CD8-positive, alpha-beta memory T cell (primary cell): Measurements from ENCODE around the gene PSME4. TPM values are rescaled to one million over a fixed set of nuclear protein-coding genes. Genes with fewer than 3 reads are reported as not detected.
A peak's percentile ranks its signal among the peaks of the same experiment; 100 is the strongest.

Experiments used
- CTCF ChIA-PET: fragments of 350-600 bp; sonication (Branson Sonifier 250); formaldehyde crosslinking; loops from one replicate; lab custom pipeline; 2021; ENCODE audit warnings: antibody characterized with exemption; lab: Charles Lee
- POLR2A ChIA-PET: fragments of 350-600 bp; sonication (Branson Sonifier 250); formaldehyde crosslinking; loops from one replicate; lab custom pipeline; 2021; ENCODE audit warnings: antibody characterized with exemption; lab: Charles Lee
- DNase-seq, 5 donors: peaks; one replicate each; pipeline versions ENCODE4 v3.0.0 to v3.0.0-alpha.2; 2020 to 2022; ENCODE audit warnings: mixed read lengths in 1 of 5
- H3K27ac ChIP-seq: one replicate; pipeline ENCODE4 v1.7.0; 2013; ENCODE audit warnings: low read depth, mild to moderate bottlenecking, low read length, moderate library complexity
- H3K27me3 ChIP-seq: 2 replicates; pipeline ENCODE4 v1.7.0; 2013; ENCODE audit warnings: low read length, mild to moderate bottlenecking; ENCODE audit not compliant: insufficient read depth, poor library complexity, severe bottlenecking
- H3K36me3 ChIP-seq: 2 replicates; pipeline ENCODE4 v1.7.0; 2013; ENCODE audit warnings: mild to moderate bottlenecking, low read length, moderate library complexity; ENCODE audit not compliant: insufficient read depth
- H3K4me1 ChIP-seq: 2 replicates; pipeline ENCODE4 v1.7.0; 2013; ENCODE audit warnings: mild to moderate bottlenecking, low read length, moderate library complexity; ENCODE audit not compliant: insufficient read depth
- H3K4me3 ChIP-seq: 2 replicates; pipeline ENCODE4 v1.7.0; 2013; ENCODE audit warnings: mild to moderate bottlenecking, low read length
- H3K9me3 ChIP-seq: 2 replicates; pipeline ENCODE4 v1.7.0; 2013; ENCODE audit warnings: mild to moderate bottlenecking, low read length
- H3K27ac Mint-ChIP-seq, 8 donors: one replicate each; pipeline ENCODE4 v1.8.0; 2020 to 2021; ENCODE audit warnings: mixed read lengths in 8 of 8, mild to moderate bottlenecking in 6 of 8, inconsistent platforms in 3 of 8, moderate library complexity in 3 of 8
- H3K27me3 Mint-ChIP-seq, 2 donors: one replicate each; pipeline ENCODE4 v1.8.0; 2020 to 2021; ENCODE audit warnings: mixed read lengths in 2 of 2, mild to moderate bottlenecking in 1 of 2, moderate library complexity in 1 of 2
- H3K36me3 Mint-ChIP-seq, 3 donors: one replicate each; pipeline ENCODE4 v1.8.0; 2020 to 2021; ENCODE audit warnings: mixed read lengths in 3 of 3, inconsistent platforms in 1 of 3, mild to moderate bottlenecking in 1 of 3
- H3K4me1 Mint-ChIP-seq, 3 donors: one replicate each; pipeline ENCODE4 v1.8.0; 2020 to 2021; ENCODE audit warnings: mixed read lengths in 3 of 3, inconsistent platforms in 1 of 3, mild to moderate bottlenecking in 1 of 3
- H3K4me3 Mint-ChIP-seq, 7 donors: one replicate each; pipeline ENCODE4 v1.8.0; 2020 to 2021; ENCODE audit warnings: mixed read lengths in 7 of 7, mild to moderate bottlenecking in 6 of 7, moderate library complexity in 4 of 7, inconsistent platforms in 2 of 7
- H3K9me3 Mint-ChIP-seq, 5 donors: one replicate each; pipeline ENCODE4 v1.8.0; 2020 to 2022; ENCODE audit warnings: mixed read lengths in 5 of 5, mild to moderate bottlenecking in 3 of 5, moderate library complexity in 2 of 5, inconsistent platforms in 1 of 5
- polyA plus RNA-seq: library from polyadenylated mRNA; unstranded; fragments of 300-500 nt; fragmentation: Illumina TruSeq; gene quantifications from one replicate; pipeline ENCODE4 v1.2.3, GENCODE V29; 2021
- total RNA-seq, 2 experiments: library from RNA; stranded (reverse); gene quantifications; one replicate each; pipeline ENCODE4 v1.2.3, GENCODE V29; 2021

PSME4 gene
- total and polyA plus RNA-seq, 3 experiments from 2014 or later = 6.2 to 49.9 (median 48.0) TPM

DNA sequence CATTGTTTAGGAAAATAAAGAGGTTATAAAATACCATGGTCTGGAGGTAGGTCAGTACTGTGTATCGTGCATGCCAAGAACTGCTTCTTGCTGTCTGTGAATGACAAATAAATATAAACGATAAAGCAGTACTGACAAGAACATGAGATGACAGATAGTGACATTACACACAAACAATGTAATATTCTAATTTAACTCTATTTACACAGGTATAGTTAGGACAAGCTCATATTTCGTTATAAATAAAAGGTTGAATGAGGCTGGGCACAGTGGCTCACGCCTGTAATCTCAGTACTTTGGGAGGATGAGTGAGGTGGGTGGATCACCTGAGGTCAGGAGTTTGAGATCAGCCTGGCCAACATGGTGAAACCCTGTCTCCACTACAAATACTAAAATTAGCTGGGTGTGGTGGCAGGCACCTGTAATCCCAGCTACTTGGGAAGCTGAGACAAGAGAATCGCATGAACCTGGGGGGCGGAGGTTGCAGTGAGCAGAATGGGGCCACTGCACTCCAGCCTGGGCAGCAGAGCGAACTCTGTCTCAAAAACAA lies 96.3 kb downstream of the PSME4 start:
- no peak for DNase-seq
- Mint-ChIP-seq H3K27ac (peak overlapping the region in 2 of 8 donors; percentile 21 to 27), H3K27me3 (peaks cover 0 to 2% of the 10 kb centered on the region in 2 donors), H3K36me3 (peaks cover 11 to 65% (median 20%) of the 10 kb centered on the region in 3 donors), H3K4me1 (no peaks in the 10 kb centered on the region), H3K4me3 (no peak overlapping the region), H3K9me3 (no peaks in the 10 kb centered on the region)
- Histone ChIP-seq H3K27me3 (no peaks in the 10 kb centered on the region), H3K27ac (no peak overlapping the region), H3K9me3 (no peaks in the 10 kb centered on the region), H3K36me3 (peaks cover 25% of the 10 kb centered on the region), H3K4me1 (no peaks in the 10 kb centered on the region), H3K4me3 (no peak overlapping the region)
- POLR2A ChIA-PET = no interaction called here
- CTCF ChIA-PET = no interaction called here

DNA sequence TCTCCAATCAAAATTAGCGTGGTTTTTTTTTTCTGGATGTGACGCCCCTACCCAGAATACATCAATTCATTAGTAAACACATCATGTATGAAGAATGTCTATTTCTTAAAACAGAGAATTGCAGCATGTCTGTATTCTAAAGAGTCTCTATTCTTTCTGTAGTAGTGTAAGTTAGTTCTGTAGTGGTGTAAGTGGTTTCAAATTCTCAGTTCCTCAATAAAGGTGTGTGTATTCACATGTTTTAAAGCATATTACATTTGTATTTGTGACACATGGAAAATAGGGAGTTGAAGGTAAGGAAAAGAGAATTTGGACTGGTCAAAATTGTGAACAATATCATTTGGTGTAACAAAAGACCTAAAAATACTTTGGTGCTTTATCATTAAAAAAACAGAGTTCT lies 103.0 kb downstream of the PSME4 start:
- H3K36me3 Mint-ChIP-seq = peaks cover 6 to 69% (median 18%) of the 10 kb centered on the region in 3 donors
- H3K4me3 Mint-ChIP-seq = no peak overlapping the region
- no peak overlapping the region for H3K27ac ChIP-seq
- DNase-seq = no peak
- POLR2A ChIA-PET = no interaction called here
- no peaks in the 10 kb centered on the region for H3K9me3 ChIP-seq
- H3K36me3 ChIP-seq = peaks cover 23% of the 10 kb centered on the region
- no peak overlapping the region for H3K27ac Mint-ChIP-seq
- peaks cover 0 to 2% of the 10 kb centered on the region in 2 donors for H3K27me3 Mint-ChIP-seq
- peaks cover 1% of the 10 kb centered on the region for H3K4me1 ChIP-seq
- CTCF ChIA-PET = no interaction called here
- no peak overlapping the region for H3K4me3 ChIP-seq
- H3K9me3 Mint-ChIP-seq = no peaks in the 10 kb centered on the region
- H3K27me3 ChIP-seq = no peaks in the 10 kb centered on the region
- H3K4me1 Mint-ChIP-seq = peaks cover 0 to 5% (median under 1%) of the 10 kb centered on the region in 3 donors

DNA sequence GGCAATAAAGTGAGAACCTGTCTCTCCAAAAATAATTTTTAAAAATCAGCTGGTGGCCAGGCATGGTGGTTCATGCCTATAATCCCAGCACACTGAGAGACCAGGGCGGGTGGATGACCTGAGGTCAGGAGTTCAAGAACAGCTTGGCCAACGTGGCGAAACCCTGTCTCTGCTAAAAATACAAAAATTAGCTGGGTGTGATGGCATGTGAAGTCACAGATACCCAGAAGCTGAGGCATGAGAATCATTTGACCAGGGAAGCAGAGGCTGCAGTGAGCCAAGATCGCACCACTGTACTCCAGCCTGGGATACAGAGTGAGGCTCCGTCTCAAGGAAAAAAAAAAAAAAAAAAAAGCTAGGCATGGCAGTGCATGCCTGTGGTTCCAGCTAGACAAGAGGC lies 103.6 kb downstream of the PSME4 start:
- H3K9me3 ChIP-seq = no peaks in the 10 kb centered on the region
- H3K4me3 ChIP-seq = no peak overlapping the region
- H3K36me3 ChIP-seq = peaks cover 23% of the 10 kb centered on the region
- Mint-ChIP-seq H3K4me1 (peaks cover 0 to 9% (median 4%) of the 10 kb centered on the region in 3 donors), H3K9me3 (no peaks in the 10 kb centered on the region), H3K27me3 (peaks cover 0 to 2% of the 10 kb centered on the region in 2 donors), H3K4me3 (no peak overlapping the region), H3K36me3 (peaks cover 6 to 72% (median 20%) of the 10 kb centered on the region in 3 donors), H3K27ac (peak overlapping the region in 1 of 8 donors; percentile 50)
- DNase-seq = no peak
- H3K27me3 ChIP-seq = no peaks in the 10 kb centered on the region
- H3K27ac ChIP-seq = no peak overlapping the region
- POLR2A ChIA-PET = no interaction called here
- CTCF ChIA-PET = no interaction called here
- H3K4me1 ChIP-seq = peaks cover 7% of the 10 kb centered on the region

DNA sequence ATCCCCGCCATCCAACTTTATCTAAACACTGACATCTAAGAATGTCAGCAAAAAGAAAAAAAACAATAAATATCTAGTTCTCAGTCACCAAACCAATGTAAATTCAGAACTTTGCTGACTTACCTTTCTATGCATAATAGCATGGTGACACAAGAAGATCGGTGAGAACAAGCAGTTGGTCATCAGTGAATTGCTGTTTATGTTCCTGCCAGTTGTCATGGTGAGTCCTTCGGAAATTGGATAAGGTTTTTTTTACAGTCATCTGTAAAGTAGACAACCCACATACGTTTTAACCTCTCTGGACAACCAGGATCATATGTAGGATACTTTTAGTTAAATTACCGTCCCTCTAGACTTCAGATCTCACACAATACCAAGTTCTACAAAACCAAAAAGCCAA lies 104.8 kb downstream of the PSME4 start:
- H3K4me1 Mint-ChIP-seq = peaks cover 0 to 9% (median 8%) of the 10 kb centered on the region in 3 donors
- Histone ChIP-seq H3K36me3 (peaks cover 23% of the 10 kb centered on the region), H3K27ac (no peak overlapping the region), H3K9me3 (no peaks in the 10 kb centered on the region), H3K4me1 (peaks cover 7% of the 10 kb centered on the region), H3K27me3 (no peaks in the 10 kb centered on the region), H3K4me3 (no peak overlapping the region)
- H3K4me3 Mint-ChIP-seq = no peak overlapping the region
- peak overlapping the region in 2 of 8 donors; percentile 2 to 7 for H3K27ac Mint-ChIP-seq
- no peak for DNase-seq
- ChIA-PET POLR2A (no interaction called here), CTCF (no interaction called here)
- H3K27me3 Mint-ChIP-seq = peaks cover 0 to 2% of the 10 kb centered on the region in 2 donors
- no peaks in the 10 kb centered on the region for H3K9me3 Mint-ChIP-seq
- peaks cover 6 to 69% (median 22%) of the 10 kb centered on the region in 3 donors for H3K36me3 Mint-ChIP-seq

DNA sequence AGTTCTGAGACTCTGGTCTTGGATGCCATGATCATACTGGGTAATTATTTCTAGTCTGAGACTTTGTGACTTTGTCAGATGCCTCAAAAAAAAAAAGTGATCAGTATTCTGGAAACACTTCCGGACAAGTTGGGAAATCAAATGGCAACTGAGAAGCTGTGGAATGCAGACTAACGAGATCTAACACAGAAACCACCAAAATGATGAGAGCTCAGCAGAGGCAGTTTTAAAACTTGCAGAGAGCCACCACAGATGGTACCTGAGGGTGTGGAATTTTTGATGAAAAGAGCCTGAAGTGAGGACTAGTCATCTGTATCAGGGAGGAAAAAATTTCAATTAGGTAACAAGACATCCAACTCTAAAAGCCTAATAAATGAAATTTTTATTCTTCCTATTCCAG lies 105.5 kb downstream of the PSME4 start:
- CTCF ChIA-PET = no interaction called here
- Histone ChIP-seq H3K4me3 (no peak overlapping the region), H3K27me3 (no peaks in the 10 kb centered on the region), H3K4me1 (peaks cover 7% of the 10 kb centered on the region), H3K36me3 (peaks cover 23% of the 10 kb centered on the region), H3K9me3 (no peaks in the 10 kb centered on the region), H3K27ac (no peak overlapping the region)
- Mint-ChIP-seq H3K4me1 (peaks cover 0 to 9% (median 8%) of the 10 kb centered on the region in 3 donors), H3K4me3 (no peak overlapping the region), H3K27me3 (no peaks in the 10 kb centered on the region), H3K36me3 (peaks cover 6 to 76% (median 25%) of the 10 kb centered on the region in 3 donors), H3K9me3 (no peaks in the 10 kb centered on the region), H3K27ac (peak overlapping the region in 1 of 8 donors; percentile 76)
- POLR2A ChIA-PET = no interaction called here
- DNase-seq = no peak

DNA sequence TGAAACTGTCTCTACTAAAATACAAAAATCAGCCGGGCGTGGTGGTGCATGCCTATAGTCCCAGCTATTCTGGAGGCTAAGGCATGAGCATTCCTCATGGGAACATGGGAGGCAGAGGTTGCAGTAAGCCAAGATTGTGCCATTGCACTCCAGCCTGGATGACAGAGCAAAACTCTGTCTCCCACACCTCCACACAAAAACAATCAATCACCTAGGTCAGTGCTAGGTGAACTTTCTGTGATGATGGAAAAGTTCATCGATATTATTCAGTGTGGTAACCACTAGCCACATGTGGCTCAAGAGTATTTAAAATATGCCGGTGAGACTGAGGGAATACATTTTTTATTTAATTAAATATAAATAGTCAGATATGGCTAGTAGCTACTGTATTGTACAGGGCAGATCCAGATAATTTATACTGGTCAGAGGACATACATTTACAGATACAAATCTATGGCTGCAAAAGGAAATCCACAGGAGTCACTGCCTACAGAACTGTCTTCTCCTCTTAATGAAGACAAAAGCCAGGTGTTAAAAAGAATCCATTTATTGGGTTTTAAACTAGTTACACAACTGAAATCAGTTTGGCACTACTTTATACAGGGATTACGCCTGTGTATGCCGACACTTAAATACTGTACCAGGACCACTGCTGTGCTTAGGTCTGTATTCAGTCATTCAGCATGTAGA lies 107.1 kb downstream of the PSME4 start:
- Histone ChIP-seq H3K9me3 (no peaks in the 10 kb centered on the region), H3K27ac (no peak overlapping the region), H3K4me1 (peaks cover 7% of the 10 kb centered on the region), H3K27me3 (no peaks in the 10 kb centered on the region), H3K36me3 (peaks cover 15% of the 10 kb centered on the region), H3K4me3 (no peak overlapping the region)
- Mint-ChIP-seq H3K27ac (no peak overlapping the region), H3K4me1 (peaks cover 0 to 9% (median 8%) of the 10 kb centered on the region in 3 donors), H3K4me3 (no peak overlapping the region), H3K36me3 (peaks cover 6 to 72% (median 23%) of the 10 kb centered on the region in 3 donors), H3K9me3 (no peaks in the 10 kb centered on the region), H3K27me3 (no peaks in the 10 kb centered on the region)
- DNase-seq = no peak
- ChIA-PET POLR2A (no interaction called here), CTCF (no interaction called here)

DNA sequence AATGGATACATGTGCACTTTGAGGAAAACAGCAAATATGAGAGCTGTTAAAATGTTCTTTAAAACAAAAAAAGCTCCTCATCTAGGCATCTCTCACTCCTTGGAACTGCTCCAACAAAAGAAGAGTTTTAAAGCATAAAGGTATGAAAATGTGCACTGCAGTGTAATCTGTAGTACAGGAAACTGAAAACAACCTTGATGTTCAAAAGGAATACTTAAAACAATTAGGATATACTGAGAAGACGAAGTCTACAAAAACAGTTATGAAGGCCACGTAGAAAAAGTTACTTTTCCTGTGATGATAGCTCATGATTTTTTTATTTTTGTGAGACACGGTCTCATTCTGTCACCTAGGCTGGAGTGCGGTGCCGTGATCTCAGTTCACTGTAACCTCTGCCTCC lies 109.0 kb downstream of the PSME4 start:
- no peak overlapping the region for H3K4me3 Mint-ChIP-seq
- H3K27me3 Mint-ChIP-seq = no peaks in the 10 kb centered on the region
- H3K27ac Mint-ChIP-seq = peak overlapping the region in 2 of 8 donors; percentile 1 to 3
- Histone ChIP-seq H3K27ac (no peak overlapping the region), H3K9me3 (no peaks in the 10 kb centered on the region), H3K4me3 (no peak overlapping the region), H3K4me1 (peaks cover 7% of the 10 kb centered on the region), H3K36me3 (peaks cover 8% of the 10 kb centered on the region), H3K27me3 (no peaks in the 10 kb centered on the region)
- CTCF ChIA-PET = no interaction called here
- no peaks in the 10 kb centered on the region for H3K9me3 Mint-ChIP-seq
- DNase-seq = peak in 1 of 5 donors; percentile 14
- peaks cover 0 to 62% (median 26%) of the 10 kb centered on the region in 3 donors for H3K36me3 Mint-ChIP-seq
- peaks cover 0 to 11% (median 9%) of the 10 kb centered on the region in 3 donors for H3K4me1 Mint-ChIP-seq
- POLR2A ChIA-PET = no interaction called here
